ENCODE data around the gene SMAD6.

GRCh38 chr15:66680502-66680901 lies 21.5 kb upstream of the SMAD6 start:
- TF ChIP-seq CTCF (conservative IDR thresholded peaks at IDR 0.05; ENCODE audit: low read length) (no peak), EZH2phosphoT487 (IDR thresholded peaks at IDR 0.05; ENCODE audit: borderline replicate concordance) (no peak)
